HG02981 (cell line): ENCODE results near the gene RPL19.
A peak's percentile ranks its signal among the peaks of the same experiment; 100 is the strongest.

Source experiments
- ATAC-seq: cut with Tn5 transposase; IDR thresholded peaks from one replicate; pipeline ENCODE4 v1.9.1; 2021; ENCODE audit warnings: mild to moderate bottlenecking, moderate library complexity; ENCODE audit not compliant: unreplicated experiment

RPL19 gene

DNA sequence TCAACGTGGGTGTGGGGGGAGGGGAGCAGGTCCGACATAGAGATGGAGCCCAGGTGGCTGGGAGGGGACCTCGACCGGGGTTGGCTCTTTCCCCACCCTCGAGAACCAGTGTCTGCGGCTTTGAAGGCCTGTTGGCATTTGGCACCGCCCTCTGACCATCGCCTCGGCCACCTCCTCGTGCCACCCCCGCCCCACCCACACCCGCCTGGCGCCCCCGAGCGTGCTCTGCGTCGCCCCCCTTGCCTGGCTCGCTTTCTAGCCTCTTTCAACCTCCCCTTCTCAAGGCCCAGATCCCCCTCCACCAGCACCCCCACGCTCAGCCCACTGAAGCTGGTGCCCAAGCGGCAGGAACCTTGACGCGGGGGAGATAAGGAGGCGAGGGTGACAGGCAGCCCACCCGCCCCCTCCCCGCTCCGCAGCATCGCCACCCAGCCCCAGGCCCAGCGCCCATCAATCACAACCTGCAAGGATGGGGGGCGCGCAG, 3.2 kb upstream of the RPL19 start:
- ATAC-seq: no peak

DNA sequence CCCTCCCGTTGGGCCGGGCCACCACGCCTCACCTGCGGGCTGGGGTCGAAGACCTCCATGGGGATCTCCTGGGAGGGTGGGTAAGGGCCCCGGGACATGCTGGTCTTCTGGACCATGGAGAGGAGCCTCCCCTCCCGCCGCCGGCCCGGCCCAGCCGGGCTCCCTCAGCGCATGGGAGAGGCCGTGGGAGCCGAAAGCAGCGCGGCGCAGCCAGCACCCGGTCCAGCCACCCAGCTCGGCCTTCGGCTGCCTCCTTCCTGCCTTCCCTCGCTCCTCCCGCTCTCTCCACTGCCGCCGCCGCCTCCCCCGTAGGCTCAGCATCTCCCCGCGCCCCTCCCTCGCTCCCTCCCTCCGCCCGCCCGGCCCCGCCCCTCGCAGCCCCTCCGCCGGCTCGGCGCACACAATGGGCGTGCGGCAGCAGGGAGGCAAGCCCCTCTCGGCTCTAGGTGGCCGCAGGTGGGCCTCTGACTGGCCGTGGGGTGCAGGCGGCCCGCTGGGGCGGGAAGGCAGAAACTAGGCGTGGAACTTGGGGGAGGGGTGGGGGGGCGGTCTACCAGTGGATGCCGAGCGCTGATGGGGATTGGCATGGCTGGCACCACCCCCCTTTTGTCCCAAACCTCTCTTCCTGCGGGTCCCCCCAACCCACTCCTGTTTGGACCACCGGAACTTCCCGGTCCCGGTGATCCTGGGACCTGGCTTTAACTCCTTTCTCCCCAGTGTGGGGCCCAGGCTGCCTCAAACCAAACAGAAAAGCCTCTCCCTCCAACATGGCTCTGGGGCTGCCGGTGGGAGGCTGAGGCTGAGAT, 2.5 kb upstream of the RPL19 start, which contains the start of gene CACNB1:
CACNB1 (minus strand) TSS at position 290 of the 806 bp plus-strand sequence; CDS start at position 116, 174 bp downstream.
- ATAC-seq: no peak

DNA sequence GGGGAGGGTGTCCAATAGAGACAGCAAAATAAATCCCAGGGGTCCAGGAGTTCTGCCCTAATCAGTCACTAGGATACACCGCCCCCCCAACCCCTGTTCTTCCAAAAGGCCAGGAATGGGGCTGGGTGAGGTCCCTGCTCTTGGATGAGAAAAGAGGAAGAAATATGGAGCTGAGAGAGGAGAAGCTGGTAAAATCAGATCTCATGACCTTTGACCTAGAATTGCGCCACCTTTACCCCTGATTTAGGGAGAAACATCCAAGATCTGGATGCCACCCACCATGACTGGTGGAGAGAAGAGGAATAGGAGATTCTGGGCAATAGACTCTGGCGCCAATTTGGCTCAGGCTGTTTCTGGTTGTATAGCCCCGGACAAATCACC, 1.9 kb upstream of the RPL19 start:
- ATAC-seq: no peak

DNA sequence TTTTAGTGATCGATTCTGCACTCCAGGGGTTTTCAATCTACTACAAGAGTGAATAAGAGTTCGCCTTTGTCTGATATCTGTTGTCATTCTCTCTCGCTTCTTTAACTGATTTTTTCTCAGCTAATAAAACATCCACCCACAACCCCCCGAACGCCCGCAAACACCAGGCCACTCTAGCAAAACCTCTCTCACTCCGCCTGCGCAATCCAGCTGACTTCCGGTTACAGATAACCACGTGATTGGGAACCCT, 338 bp upstream of the RPL19 start:
- ATAC-seq: peak; percentile 59

- ATAC-seq: no peak
Measured at GRCh38 chr17:39200957-39201510, 951 bp downstream of the RPL19 start.

- no peak for ATAC-seq
Measured at GRCh38 chr17:39204245-39204644, 4.2 kb downstream of the RPL19 start.

- ATAC-seq: no peak
Measured at GRCh38 chr17:39205112-39205526, 5.0 kb downstream of the RPL19 start.

GRCh38 chr17:39208136-39208535, 8.1 kb downstream of the RPL19 start:
- no peak for ATAC-seq

- no peak for ATAC-seq
Measured at GRCh38 chr17:39208893-39209292, 8.8 kb downstream of the RPL19 start.

DNA sequence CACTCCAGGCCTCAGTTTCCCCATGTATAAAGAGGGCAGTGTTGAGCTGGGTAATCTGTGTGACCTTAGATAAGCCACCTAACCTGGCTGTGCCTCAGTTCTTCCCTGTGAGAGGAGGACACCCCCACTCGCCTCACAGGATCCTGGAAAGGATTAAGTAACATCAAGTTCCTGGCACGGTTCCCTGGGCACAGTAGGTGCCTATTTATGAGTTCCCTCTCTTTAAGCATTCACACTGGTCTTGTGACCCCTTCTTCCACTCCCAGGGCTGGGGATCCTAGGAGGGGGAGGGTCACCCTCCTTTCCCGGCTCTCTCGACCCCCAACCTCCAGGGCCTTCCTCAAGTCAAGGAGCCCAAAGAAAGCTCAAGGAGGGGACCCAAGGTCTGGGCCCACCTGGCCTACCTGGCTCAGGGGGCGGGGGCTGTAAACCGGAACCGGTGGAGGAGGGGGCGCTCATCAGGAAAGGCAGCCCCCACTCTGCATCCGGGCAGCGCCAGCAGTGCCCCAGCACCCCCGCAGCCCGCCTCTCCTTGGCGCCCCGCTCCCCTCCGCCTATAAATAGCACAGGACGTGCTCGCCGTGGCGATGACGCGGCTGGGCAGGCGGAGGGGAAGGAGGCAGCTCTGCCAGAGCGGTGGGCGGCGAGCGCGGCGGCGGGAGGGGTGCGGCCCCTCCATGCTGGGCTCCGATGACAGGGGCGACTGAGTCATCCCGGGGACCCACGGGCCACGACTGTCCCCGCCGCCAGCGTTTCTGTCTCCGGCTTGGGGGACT, 9.4 kb downstream of the RPL19 start:
- no peak for ATAC-seq

DNA sequence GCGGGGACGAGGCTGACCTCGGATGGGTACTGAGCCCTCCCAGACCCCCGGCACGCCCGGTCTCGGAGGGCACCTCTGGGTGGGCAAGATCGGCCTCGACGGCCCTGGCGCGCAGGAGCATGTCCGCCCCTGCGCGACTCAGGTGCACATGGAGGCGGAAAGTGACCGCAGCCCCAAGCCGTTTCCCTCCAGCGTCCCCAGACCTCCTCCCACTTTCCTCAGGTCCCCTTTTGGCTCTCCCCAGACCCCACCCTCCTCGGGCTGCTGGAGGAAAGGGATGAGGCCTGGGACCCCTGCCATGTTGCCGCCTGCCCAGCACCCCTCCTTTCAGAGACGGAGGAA, 10.0 kb downstream of the RPL19 start:
- ATAC-seq: no peak

DNA sequence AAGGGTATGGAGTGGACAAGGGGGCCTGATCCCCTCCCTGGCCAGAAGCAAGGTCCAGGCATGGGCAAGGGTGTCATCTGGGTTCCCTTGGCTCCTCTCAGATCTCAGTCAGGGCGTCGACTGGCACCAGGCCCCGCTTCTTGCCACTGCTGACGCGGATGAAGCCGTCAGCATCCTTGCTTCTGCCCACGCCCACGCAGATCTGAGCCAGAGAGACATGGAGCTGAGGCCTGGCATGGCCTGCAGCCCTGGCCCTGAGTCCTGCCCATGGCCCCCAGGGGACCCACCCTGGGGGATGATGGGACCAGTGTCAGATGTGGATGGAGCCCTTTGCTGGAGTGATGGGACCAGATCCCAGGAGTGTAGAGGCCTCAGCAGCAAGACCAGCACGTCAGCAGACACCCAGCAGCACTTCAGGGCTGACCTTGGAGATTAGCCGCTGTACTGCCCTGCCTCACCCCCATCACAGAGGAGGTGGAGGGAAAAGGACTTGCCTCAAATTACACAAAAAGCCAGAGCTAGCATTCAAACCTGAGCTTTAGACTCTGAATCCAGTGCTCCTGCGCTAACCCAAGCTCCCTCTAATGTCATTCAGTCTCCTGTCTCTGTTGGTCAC, 12.2 kb downstream of the RPL19 start:
- no peak for ATAC-seq

- no peak for ATAC-seq
Measured at GRCh38 chr17:39212841-39213480, 12.9 kb downstream of the RPL19 start.

- ATAC-seq: no peak
Measured at GRCh38 chr17:39213852-39214251, 13.8 kb downstream of the RPL19 start.

DNA sequence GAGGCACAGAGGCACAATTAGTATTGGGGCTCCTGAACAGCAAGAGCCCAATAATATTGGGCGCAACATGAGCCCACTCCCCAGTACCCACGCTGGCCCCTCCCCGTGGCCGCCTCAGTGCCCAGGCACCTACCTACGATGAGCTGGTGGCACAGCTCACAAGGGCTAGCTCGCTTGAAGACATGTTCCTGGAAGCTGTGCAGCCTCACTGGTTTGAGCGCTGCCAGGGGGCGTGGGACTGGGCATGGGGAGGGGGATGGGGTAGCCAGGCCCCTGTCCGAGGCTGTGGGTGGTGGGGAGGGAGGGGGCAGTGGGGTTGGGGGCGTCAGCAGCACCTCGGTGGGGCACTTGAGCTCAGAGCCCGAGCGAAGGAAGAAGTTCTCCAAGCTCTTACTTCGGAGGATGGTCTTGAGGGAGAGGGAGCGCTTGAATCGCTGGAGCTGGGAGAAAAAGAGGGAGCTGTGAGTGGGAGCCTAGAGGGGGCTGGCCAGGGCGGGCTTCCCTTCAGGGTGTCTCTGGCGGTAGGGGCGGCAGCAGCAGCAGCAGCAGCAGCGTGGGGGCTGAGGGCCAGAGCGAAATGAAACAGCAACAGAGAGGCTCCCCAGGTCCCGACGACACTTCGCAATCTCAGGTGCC, 17.8 kb downstream of the RPL19 start:
- no peak for ATAC-seq

DNA sequence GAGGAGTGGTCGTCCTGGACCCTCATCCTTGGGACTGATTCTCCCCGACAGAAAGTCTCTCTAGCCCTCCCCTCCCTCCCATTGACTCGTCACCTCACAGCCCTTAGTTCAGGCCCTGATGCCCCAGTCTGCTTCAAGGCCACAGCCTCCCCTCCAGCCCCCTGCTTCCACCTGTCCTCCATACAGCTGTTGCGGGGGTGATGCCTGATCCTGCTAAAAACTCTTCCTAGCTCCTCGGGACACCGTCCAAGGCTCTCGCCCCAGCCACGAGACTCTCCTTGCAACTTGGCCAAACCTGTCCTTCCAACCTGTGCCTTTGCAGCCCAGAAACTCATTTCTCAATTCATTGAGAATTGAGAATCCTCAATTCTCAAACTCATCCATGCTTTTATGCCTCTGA, 18.8 kb downstream of the RPL19 start:
- no peak for ATAC-seq

DNA sequence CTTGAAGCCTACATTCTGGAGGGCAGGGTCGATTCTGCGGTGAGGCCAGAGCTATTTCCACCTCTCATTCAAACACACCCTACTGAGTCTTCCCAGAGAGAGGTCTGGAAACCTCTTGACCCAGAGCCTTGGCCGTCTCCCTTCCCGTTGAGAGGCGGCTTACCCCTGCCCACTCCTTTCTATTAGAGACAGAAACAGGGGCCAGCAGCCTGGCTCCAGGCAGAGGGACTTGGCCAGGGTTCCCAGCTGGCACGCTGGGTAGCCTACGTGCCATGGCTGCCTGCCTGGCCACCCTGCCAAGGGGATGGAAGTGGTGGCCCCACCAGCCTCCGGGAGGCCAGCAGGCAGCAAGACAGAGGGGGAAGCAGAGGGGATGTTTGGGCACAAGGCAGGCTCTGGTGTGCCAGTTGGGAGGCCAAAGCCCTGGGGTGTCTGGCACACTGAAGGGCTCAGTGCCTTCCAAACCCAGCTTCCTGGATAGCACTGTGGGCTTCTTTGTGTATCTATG, 19.6 kb downstream of the RPL19 start:
- ATAC-seq: no peak

- ATAC-seq: no peak
Measured at GRCh38 chr17:39221572-39221971, 21.5 kb downstream of the RPL19 start.

DNA sequence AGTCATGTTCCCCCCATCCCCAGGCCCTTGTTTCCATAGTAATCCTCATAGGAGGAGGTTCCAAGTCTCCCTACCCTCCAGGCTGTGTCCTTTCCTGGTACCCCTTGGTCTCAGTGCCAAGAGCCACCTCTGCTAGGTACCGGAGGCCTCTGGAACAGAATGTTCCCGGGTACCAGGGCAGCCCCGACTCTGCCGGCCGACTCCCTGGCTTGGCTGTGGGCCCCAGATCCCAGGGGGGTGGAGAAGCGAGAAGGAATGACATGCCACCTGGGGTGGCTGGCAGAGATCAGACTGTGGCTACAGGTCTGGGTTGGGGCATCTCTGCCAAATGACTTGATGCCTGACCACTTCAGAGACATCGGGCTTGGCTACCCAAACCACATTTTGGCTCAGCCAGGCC, 22.1 kb downstream of the RPL19 start:
- ATAC-seq: no peak
